Fibroblast of the aortic adventitia (primary cell): Measurements from ENCODE around the gene ENPP3. TPM values are rescaled to one million over a fixed set of nuclear protein-coding genes. Genes with fewer than 3 reads are reported as not detected.

Experiments used
- DNase-seq: peaks from one replicate; pipeline ENCODE4 v3.0.0-alpha.2; 2010; ENCODE audit warnings: low read depth
- H3K4me3 ChIP-seq: 2 replicates; pipeline ENCODE4 v1.5.1; 2011; ENCODE audit warnings: low read depth, mild to moderate bottlenecking, control low read depth, low read length, moderate library complexity
- CTCF ChIP-seq: IDR thresholded peaks from 2 replicates; pipeline ENCODE4 v1.5.1; 2011; ENCODE audit warnings: mild to moderate bottlenecking, low read length, control low read depth, inconsistent platforms; ENCODE audit not compliant: insufficient read depth
- total RNA-seq: library from RNA; depleted of rRNA; stranded (reverse); fragments of >200 nt; gene quantifications from 2 replicates; pipeline ENCODE4 v1.2.3, GENCODE V29; 2012; ENCODE audit warnings: low replicate concordance

Gene ENPP3
- total RNA-seq, 1 donor, result not detected

- no peak overlapping the region for H3K4me3 ChIP-seq
- TF ChIP-seq CTCF, result no peak
- DNase-seq, result no peak
Measured at GRCh38 chr6:131658287-131658686, 21.2 kb downstream of the ENPP3 start.

- H3K4me3 ChIP-seq, result no peak overlapping the region
- DNase-seq, result peak; percentile 2
- TF ChIP-seq CTCF, result no peak
Measured at GRCh38 chr6:131660195-131660594, 23.1 kb downstream of the ENPP3 start.

GRCh38 chr6:131663578-131664165 is 26.6 kb downstream of the ENPP3 start:
- no peak overlapping the region for H3K4me3 ChIP-seq
- no peak for DNase-seq
- TF ChIP-seq CTCF, result no peak

- TF ChIP-seq CTCF, result no peak
- H3K4me3 ChIP-seq, result no peak overlapping the region
- peak; percentile 44 for DNase-seq
Measured at GRCh38 chr6:131669891-131670290, 32.8 kb downstream of the ENPP3 start.

- no peak for DNase-seq
- no peak overlapping the region for H3K4me3 ChIP-seq
- no peak for TF ChIP-seq CTCF
Measured at GRCh38 chr6:131673184-131673583, 36.1 kb downstream of the ENPP3 start.

DNA sequence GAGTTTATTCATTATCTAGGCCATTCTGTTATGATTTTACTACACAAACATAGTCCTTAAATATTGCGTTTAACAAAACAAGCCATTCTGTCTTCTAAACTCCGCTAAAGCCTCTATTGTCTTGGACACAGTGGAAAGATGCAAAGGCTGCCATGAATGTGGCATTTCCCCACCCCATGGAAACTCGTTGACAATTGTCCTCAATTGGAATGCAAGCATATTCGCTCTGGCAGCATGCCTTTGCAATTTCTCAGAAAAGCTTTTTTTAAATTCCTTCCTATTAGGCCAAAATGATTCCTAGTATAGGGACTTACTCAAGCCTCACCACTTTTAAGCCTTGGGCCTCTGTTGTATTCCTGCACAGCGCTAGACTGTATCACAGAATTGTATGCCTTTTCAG is 41.3 kb downstream of the ENPP3 start:
- TF ChIP-seq CTCF, result no peak
- no peak overlapping the region for H3K4me3 ChIP-seq
- DNase-seq, result no peak

GRCh38 chr6:131680868-131681267 is 43.8 kb downstream of the ENPP3 start:
- H3K4me3 ChIP-seq, result no peak overlapping the region
- no peak for TF ChIP-seq CTCF
- DNase-seq, result no peak
